Neural progenitor cell (in vitro differentiated cells): ENCODE data around the gene GNG4. TPM values are rescaled to one million over a fixed set of nuclear protein-coding genes. Genes with fewer than 3 reads are reported as not detected.
A peak's percentile ranks its signal among the peaks of the same experiment; 100 is the strongest.

ENCODE experiments used
- DNase-seq: peaks from one replicate; pipeline ENCODE4 v3.0.0-alpha.2; 2016; ENCODE audit warnings: low spot score
- H2AFZ ChIP-seq: fragments of 200-600 bp; sonication (generic); replicated peaks from 2 replicates; pipeline ENCODE4 v1.6.1; 2016; ENCODE audit warnings: antibody characterized with exemption
- H3F3A ChIP-seq: fragments of 200-600 bp; sonication (generic); 2 replicates; pipeline ENCODE4 v1.6.1; 2016; ENCODE audit warnings: antibody characterized with exemption, low read depth
- H3K27ac ChIP-seq: fragments of 200-600 bp; sonication (generic); 2 replicates; pipeline ENCODE4 v1.5.1; 2016; ENCODE audit warnings: mild to moderate bottlenecking
- H3K27me3 ChIP-seq: fragments of 200-600 bp; sonication (generic); 2 replicates; pipeline ENCODE4 v1.6.1; 2016; ENCODE audit warnings: mild to moderate bottlenecking, moderate library complexity
- H3K36me3 ChIP-seq: fragments of 200-600 bp; sonication (generic); 2 replicates; pipeline ENCODE4 v1.5.1; 2016
- H3K4me1 ChIP-seq: fragments of 200-600 bp; sonication (generic); 2 replicates; pipeline ENCODE4 v1.6.1; 2016; ENCODE audit warnings: mixed run types
- H3K4me2 ChIP-seq: fragments of 200-600 bp; sonication (generic); 2 replicates; pipeline ENCODE4 v1.6.1; 2016
- H3K4me3 ChIP-seq: fragments of 200-600 bp; sonication (generic); 2 replicates; pipeline ENCODE4 v1.5.1; 2016
- H3K79me2 ChIP-seq: fragments of 200-600 bp; sonication (generic); 2 replicates; pipeline ENCODE4 v1.6.1; 2016; ENCODE audit warnings: low read depth
- H3K9ac ChIP-seq: fragments of 200-600 bp; sonication (generic); 2 replicates; pipeline ENCODE4 v1.6.1; 2016
- H3K9me3 ChIP-seq: fragments of 200-600 bp; sonication (generic); 2 replicates; pipeline ENCODE4 v1.5.1; 2016; ENCODE audit warnings: low read depth
- H4K20me1 ChIP-seq: fragments of 200-600 bp; sonication (generic); 2 replicates; pipeline ENCODE4 v1.6.1; 2016; ENCODE audit warnings: low read depth
- H3K27ac Mint-ChIP-seq: 3 replicates; pipeline ENCODE4 v1.8.0; 2021; ENCODE audit warnings: mixed read lengths
- H3K27me3 Mint-ChIP-seq: 2 replicates; pipeline ENCODE4 v1.8.0; 2022; ENCODE audit warnings: low read depth, mild to moderate bottlenecking, inconsistent platforms, moderate library complexity, mixed read lengths; ENCODE audit not compliant: insufficient read depth
- H3K36me3 Mint-ChIP-seq: 3 replicates; pipeline ENCODE4 v1.8.0; 2021; ENCODE audit warnings: mixed read lengths
- H3K4me1 Mint-ChIP-seq: 3 replicates; pipeline ENCODE4 v1.8.0; 2021; ENCODE audit warnings: mixed read lengths
- H3K4me3 Mint-ChIP-seq: 3 replicates; pipeline ENCODE4 v1.8.0; 2021; ENCODE audit warnings: mild to moderate bottlenecking, moderate library complexity, mixed read lengths
- H3K9me3 Mint-ChIP-seq: 3 replicates; pipeline ENCODE4 v1.8.0; 2020; ENCODE audit warnings: mixed read lengths
- CTCF ChIP-seq: fragments of 200-600 bp; sonication (generic); IDR thresholded peaks from 2 replicates; pipeline ENCODE4 v1.5.1; 2017; ENCODE audit warnings: antibody characterized with exemption, mild to moderate bottlenecking
- EZH2 ChIP-seq: fragments of 200-600 bp; sonication (generic); IDR thresholded peaks from 2 replicates; pipeline ENCODE4 v1.6.1; 2017; ENCODE audit warnings: antibody characterized with exemption, mild to moderate bottlenecking, moderate library complexity
- EZH2phosphoT487 ChIP-seq: fragments of 200-600 bp; sonication (generic); IDR thresholded peaks from 2 replicates; pipeline ENCODE4 v1.6.1; 2017; ENCODE audit warnings: antibody characterized with exemption
- total RNA-seq: library from RNA; depleted of rRNA; stranded (reverse); fragments of >200 nt; gene quantifications from 2 replicates; pipeline ENCODE4 v1.2.3, GENCODE V29; 2015; ENCODE audit warnings: low replicate concordance

Gene GNG4
- total RNA-seq, 1 donor from 2014 or later, result 14.9 TPM

DNA sequence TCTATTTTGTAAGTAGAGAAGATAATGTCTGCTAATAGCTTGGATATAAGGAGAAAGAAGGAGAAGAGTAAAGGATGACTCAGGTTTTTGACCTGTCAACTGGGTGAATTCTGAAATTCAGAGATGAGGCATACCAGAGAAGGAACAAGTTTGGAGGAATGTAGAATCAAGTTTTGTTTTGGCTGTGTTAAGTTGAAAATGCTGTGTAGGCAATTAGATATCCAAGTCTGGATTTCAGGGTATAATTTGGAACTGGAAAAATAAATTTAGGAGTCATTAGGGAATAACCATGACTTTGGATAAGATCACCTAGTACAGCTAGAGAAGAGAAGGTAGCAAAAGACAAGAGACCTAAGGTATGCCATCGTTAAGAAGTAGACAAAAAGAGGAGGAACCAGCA, 22.4 kb upstream of the GNG4 start:
- Mint-ChIP-seq H3K4me1 (no peaks in the 10 kb centered on the region), H3K27ac (no peak overlapping the region), H3K9me3 (peaks cover 14% of the 10 kb centered on the region), H3K36me3 (peaks cover 3% of the 10 kb centered on the region), H3K4me3 (no peak overlapping the region), H3K27me3 (no peaks in the 10 kb centered on the region)
- Histone ChIP-seq H2AFZ (no peak overlapping the region), H3K79me2 (peaks cover 53% of the 10 kb centered on the region), H3K27me3 (no peaks in the 10 kb centered on the region), H3K27ac (no peak overlapping the region), H3K9me3 (no peaks in the 10 kb centered on the region), H3K4me2 (peak overlapping the region; percentile 30), H4K20me1 (no peaks in the 10 kb centered on the region), H3K9ac (no peak overlapping the region), H3K4me3 (peak overlapping the region; percentile 34), H3K36me3 (no peaks in the 10 kb centered on the region), H3F3A (peaks cover 34% of the 10 kb centered on the region), H3K4me1 (peaks cover 68% of the 10 kb centered on the region)
- TF ChIP-seq EZH2phosphoT487 (no peak), EZH2 (no peak), CTCF (no peak)
- DNase-seq, result no peak

GRCh38 chr1:235670157-235670776, 20.7 kb upstream of the GNG4 start:
- Mint-ChIP-seq H3K9me3 (peaks cover 14% of the 10 kb centered on the region), H3K27ac (no peak overlapping the region), H3K4me1 (no peaks in the 10 kb centered on the region), H3K27me3 (no peaks in the 10 kb centered on the region), H3K36me3 (no peaks in the 10 kb centered on the region), H3K4me3 (no peak overlapping the region)
- Histone ChIP-seq H3K9me3 (no peaks in the 10 kb centered on the region), H3K27me3 (no peaks in the 10 kb centered on the region), H3K36me3 (no peaks in the 10 kb centered on the region), H3F3A (peaks cover 22% of the 10 kb centered on the region), H3K27ac (peak overlapping the region; percentile 12), H2AFZ (peak overlapping the region; percentile 92), H3K79me2 (peaks cover 51% of the 10 kb centered on the region), H3K4me1 (peaks cover 56% of the 10 kb centered on the region), H3K4me2 (peak overlapping the region; percentile 30), H3K4me3 (peak overlapping the region; percentile 34), H3K9ac (no peak overlapping the region), H4K20me1 (no peaks in the 10 kb centered on the region)
- no peak for TF ChIP-seq EZH2
- TF ChIP-seq CTCF, result no peak
- TF ChIP-seq EZH2phosphoT487, result no peak
- DNase-seq, result no peak

- DNase-seq, result no peak
- Histone ChIP-seq H3F3A (peaks cover 12% of the 10 kb centered on the region), H3K36me3 (no peaks in the 10 kb centered on the region), H3K4me3 (no peak overlapping the region), H3K9me3 (no peaks in the 10 kb centered on the region), H3K4me1 (peaks cover 46% of the 10 kb centered on the region), H3K79me2 (peaks cover 47% of the 10 kb centered on the region), H3K4me2 (peak overlapping the region; percentile 30), H3K9ac (no peak overlapping the region), H3K27ac (no peak overlapping the region), H4K20me1 (no peaks in the 10 kb centered on the region), H3K27me3 (no peaks in the 10 kb centered on the region), H2AFZ (peak overlapping the region; percentile 92)
- Mint-ChIP-seq H3K4me1 (no peaks in the 10 kb centered on the region), H3K4me3 (no peak overlapping the region), H3K27ac (no peak overlapping the region), H3K9me3 (peaks cover 14% of the 10 kb centered on the region), H3K36me3 (no peaks in the 10 kb centered on the region), H3K27me3 (no peaks in the 10 kb centered on the region)
- no peak for TF ChIP-seq EZH2
- TF ChIP-seq CTCF, result no peak
- TF ChIP-seq EZH2phosphoT487, result no peak
Observed at GRCh38 chr1:235669277-235669676, 19.7 kb upstream of the GNG4 start.
